HepG2 (cell line): ENCODE results near the gene IFNAR1. TPM values are rescaled to one million over a fixed set of nuclear protein-coding genes. Genes with fewer than 3 reads are reported as not detected.

Source experiments
- CAMTA2 ChIP-seq: sonication (generic); formaldehyde crosslinking; IDR thresholded peaks from 2 replicates; pipeline ENCODE4 v1.4.0; 2020; ENCODE audit warnings: mild to moderate bottlenecking, missing genetic modification reagents, borderline replicate concordance
- DNMT3B ChIP-seq: conservative IDR thresholded peaks from 2 replicates; pipeline ENCODE4 v1.6.1; 2016; ENCODE audit warnings: missing biosample characterization, control low read depth
- ERF ChIP-seq: IDR thresholded peaks from 2 replicates; pipeline ENCODE4 v1.6.1; 2018; ENCODE audit warnings: missing biosample characterization, missing genetic modification reagents
- FIP1L1 ChIP-seq: fragments of 200-400 bp; formaldehyde crosslinking; IDR thresholded peaks from 2 replicates; pipeline ENCODE4 v1.6.1; 2018; ENCODE audit warnings: low read depth, mild to moderate bottlenecking, low read length, moderate library complexity, borderline replicate concordance; ENCODE audit not compliant: insufficient read depth
- FOXK1 ChIP-seq: sonication (generic); formaldehyde crosslinking; IDR thresholded peaks from 2 replicates; pipeline ENCODE4 v1.4.0; 2020; ENCODE audit warnings: low read depth, missing genetic modification reagents, borderline replicate concordance
- GTF2F1 ChIP-seq: fragments of 150-350 bp; IDR thresholded peaks from 2 replicates; pipeline ENCODE4 v1.6.1; 2014; ENCODE audit warnings: low read length
- HIVEP1 ChIP-seq: sonication (generic); formaldehyde crosslinking; IDR thresholded peaks from 2 replicates; pipeline ENCODE4 v1.4.0; 2020; ENCODE audit warnings: mild to moderate bottlenecking, missing genetic modification reagents
- PATZ1 ChIP-seq: sonication (generic); formaldehyde crosslinking; IDR thresholded peaks from 2 replicates; pipeline ENCODE4 v1.4.0; 2020; ENCODE audit warnings: missing genetic modification reagents
- PAWR ChIP-seq: sonication (generic); formaldehyde crosslinking; IDR thresholded peaks from 2 replicates; pipeline ENCODE4 v1.4.0; 2020; ENCODE audit warnings: missing genetic modification reagents, mild to moderate bottlenecking, borderline replicate concordance
- SIX4 ChIP-seq: sonication (generic); formaldehyde crosslinking; IDR thresholded peaks from 2 replicates; pipeline ENCODE4 v1.4.0; 2020; ENCODE audit warnings: missing genetic modification reagents
- SNAPC4 ChIP-seq: sonication (generic); formaldehyde crosslinking; IDR thresholded peaks from 2 replicates; pipeline ENCODE4 v1.4.0; 2020; ENCODE audit warnings: mild to moderate bottlenecking, missing genetic modification reagents
- ZFAT ChIP-seq: sonication (generic); formaldehyde crosslinking; conservative IDR thresholded peaks from 2 replicates; pipeline ENCODE4 v1.8.1; 2023; ENCODE audit warnings: missing genetic modification reagents, inconsistent platforms
- ZMYM3 ChIP-seq: sonication (generic); formaldehyde crosslinking; IDR thresholded peaks from 2 replicates; pipeline ENCODE4 v1.5.1; 2020; ENCODE audit warnings: mild to moderate bottlenecking, missing genetic modification reagents
- ZNF605 ChIP-seq: sonication (generic); formaldehyde crosslinking; IDR thresholded peaks from 2 replicates; pipeline ENCODE4 v1.8.0; 2022; ENCODE audit warnings: mild to moderate bottlenecking, missing genetic modification reagents
- polyA plus RNA-seq, 8 experiments: library from polyadenylated mRNA; depleted of rRNA in 3 of 8; stranded (reverse) in 7 of 8; unstranded in 1 of 8; fragments of >200 nt; fragmentation: Illumina TruSeq in 4 of 8; extraction: Trizol in 4 of 8; gene quantifications; 2 replicates each; pipeline versions ENCODE4 v1.2.1 to v1.2.3, GENCODE V29; 2011 to 2016; ENCODE audit warnings: low read depth in 4 of 8, missing spikeins in 1 of 8, mixed read lengths in 1 of 8; ENCODE audit not compliant: insufficient read depth in 1 of 8
- total RNA-seq, 5 experiments: library from RNA; depleted of rRNA; stranded (reverse); fragments of >200 nt; fragmentation: Illumina TruSeq; extraction: Trizol; gene quantifications; 2 replicates each; pipeline ENCODE4 v1.2.3, GENCODE V29; 2016; ENCODE audit warnings: low read depth in 1 of 5
- TF ChIP-seq, protein P1 (sequence below): sonication (generic); formaldehyde crosslinking; IDR thresholded peaks from 2 replicates; pipeline ENCODE4 v1.4.0; 2020; ENCODE audit warnings: mild to moderate bottlenecking, missing genetic modification reagents
- TF ChIP-seq, protein P2 (sequence below), 2 experiments: sonication (generic) in 1 of 2; formaldehyde crosslinking in 1 of 2; IDR thresholded peaks; 2 replicates each; pipeline versions ENCODE4 v1.4.0 to v1.6.1; 2018 to 2020; ENCODE audit warnings: missing genetic modification reagents in 2 of 2, borderline replicate concordance in 1 of 2, low read depth in 1 of 2, mild to moderate bottlenecking in 1 of 2, missing biosample characterization in 1 of 2
- TF ChIP-seq, protein P3 (sequence below): sonication (generic); formaldehyde crosslinking; IDR thresholded peaks from 2 replicates; pipeline ENCODE4 v1.9.0; 2021; ENCODE audit warnings: missing genetic modification reagents, mild to moderate bottlenecking, borderline replicate concordance

IFNAR1 gene
- total and polyA plus RNA-seq, 2 of the 13 experiments (the other 11 are each of a cell fraction or from before 2014, with no cell fraction given) = 6.7 to 9.3 TPM

DNA sequence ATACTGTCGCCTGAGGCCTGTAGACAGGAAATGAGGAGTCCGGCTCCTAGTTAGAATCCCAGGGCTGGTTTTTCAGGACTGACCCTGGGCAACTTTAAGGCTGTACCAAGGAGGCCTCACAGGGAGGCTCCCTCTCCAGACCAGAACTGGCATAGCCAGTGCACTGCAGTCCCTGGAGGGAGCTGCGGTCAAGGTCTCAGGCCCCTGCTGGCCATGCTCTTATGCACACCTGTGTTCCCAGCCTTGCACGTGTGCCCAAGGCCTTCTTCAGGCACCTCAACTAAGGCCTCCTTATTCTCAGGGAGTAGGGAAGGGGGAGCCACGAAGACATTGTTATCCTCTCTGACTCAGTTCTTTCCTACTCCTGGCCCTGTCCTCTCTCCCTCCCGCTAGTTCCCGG, 22.0 kb upstream of the IFNAR1 start (continued):
- TF ChIP-seq SIX4 = no peak
- no peak for TF ChIP-seq ZMYM3
- TF ChIP-seq DNMT3B = no peak
- TF ChIP-seq, protein P1, sequence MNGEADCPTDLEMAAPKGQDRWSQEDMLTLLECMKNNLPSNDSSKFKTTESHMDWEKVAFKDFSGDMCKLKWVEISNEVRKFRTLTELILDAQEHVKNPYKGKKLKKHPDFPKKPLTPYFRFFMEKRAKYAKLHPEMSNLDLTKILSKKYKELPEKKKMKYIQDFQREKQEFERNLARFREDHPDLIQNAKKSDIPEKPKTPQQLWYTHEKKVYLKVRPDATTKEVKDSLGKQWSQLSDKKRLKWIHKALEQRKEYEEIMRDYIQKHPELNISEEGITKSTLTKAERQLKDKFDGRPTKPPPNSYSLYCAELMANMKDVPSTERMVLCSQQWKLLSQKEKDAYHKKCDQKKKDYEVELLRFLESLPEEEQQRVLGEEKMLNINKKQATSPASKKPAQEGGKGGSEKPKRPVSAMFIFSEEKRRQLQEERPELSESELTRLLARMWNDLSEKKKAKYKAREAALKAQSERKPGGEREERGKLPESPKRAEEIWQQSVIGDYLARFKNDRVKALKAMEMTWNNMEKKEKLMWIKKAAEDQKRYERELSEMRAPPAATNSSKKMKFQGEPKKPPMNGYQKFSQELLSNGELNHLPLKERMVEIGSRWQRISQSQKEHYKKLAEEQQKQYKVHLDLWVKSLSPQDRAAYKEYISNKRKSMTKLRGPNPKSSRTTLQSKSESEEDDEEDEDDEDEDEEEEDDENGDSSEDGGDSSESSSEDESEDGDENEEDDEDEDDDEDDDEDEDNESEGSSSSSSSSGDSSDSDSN (CRISPR knock-in tag) = no peak
- no peak for TF ChIP-seq SNAPC4 (CRISPR knock-in tag)
- TF ChIP-seq ZNF605 (CRISPR knock-in tag) = no peak
- no peak for TF ChIP-seq FIP1L1
- TF ChIP-seq, protein P2, sequence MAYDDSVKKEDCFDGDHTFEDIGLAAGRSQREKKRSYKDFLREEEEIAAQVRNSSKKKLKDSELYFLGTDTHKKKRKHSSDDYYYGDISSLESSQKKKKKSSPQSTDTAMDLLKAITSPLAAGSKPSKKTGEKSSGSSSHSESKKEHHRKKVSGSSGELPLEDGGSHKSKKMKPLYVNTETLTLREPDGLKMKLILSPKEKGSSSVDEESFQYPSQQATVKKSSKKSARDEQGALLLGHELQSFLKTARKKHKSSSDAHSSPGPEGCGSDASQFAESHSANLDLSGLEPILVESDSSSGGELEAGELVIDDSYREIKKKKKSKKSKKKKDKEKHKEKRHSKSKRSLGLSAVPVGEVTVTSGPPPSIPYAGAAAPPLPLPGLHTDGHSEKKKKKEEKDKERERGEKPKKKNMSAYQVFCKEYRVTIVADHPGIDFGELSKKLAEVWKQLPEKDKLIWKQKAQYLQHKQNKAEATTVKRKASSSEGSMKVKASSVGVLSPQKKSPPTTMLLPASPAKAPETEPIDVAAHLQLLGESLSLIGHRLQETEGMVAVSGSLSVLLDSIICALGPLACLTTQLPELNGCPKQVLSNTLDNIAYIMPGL (CRISPR knock-in tag; IDR thresholded peaks at IDR 0.05; ENCODE audit: borderline replicate concordance in 1 of 2, low read depth in 1 of 2) = peak in 1 of 2 experiments; percentile 25; a peak in 1 of 4 replicates
- no peak for TF ChIP-seq ERF
- TF ChIP-seq ZFAT (CRISPR knock-in tag) = no peak
- no peak for TF ChIP-seq GTF2F1
- no peak for TF ChIP-seq HIVEP1 (CRISPR knock-in tag)
- TF ChIP-seq, protein P3, sequence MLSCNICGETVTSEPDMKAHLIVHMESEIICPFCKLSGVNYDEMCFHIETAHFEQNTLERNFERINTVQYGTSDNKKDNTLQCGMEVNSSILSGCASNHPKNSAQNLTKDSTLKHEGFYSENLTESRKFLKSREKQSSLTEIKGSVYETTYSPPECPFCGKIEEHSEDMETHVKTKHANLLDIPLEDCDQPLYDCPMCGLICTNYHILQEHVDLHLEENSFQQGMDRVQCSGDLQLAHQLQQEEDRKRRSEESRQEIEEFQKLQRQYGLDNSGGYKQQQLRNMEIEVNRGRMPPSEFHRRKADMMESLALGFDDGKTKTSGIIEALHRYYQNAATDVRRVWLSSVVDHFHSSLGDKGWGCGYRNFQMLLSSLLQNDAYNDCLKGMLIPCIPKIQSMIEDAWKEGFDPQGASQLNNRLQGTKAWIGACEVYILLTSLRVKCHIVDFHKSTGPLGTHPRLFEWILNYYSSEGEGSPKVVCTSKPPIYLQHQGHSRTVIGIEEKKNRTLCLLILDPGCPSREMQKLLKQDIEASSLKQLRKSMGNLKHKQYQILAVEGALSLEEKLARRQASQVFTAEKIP (CRISPR knock-in tag) = no peak
- no peak for TF ChIP-seq PATZ1 (CRISPR knock-in tag)
- no peak for TF ChIP-seq FOXK1 (CRISPR knock-in tag)
- TF ChIP-seq PAWR (CRISPR knock-in tag) = no peak
- no peak for TF ChIP-seq CAMTA2 (CRISPR knock-in tag)
